ENCODE measurements around the gene LCN6. TPM values are rescaled to one million over a fixed set of nuclear protein-coding genes. Genes with fewer than 3 reads are reported as not detected.

LCN6 gene
- total RNA-seq, 1 experiment from 2014 or later = not detected

DNA sequence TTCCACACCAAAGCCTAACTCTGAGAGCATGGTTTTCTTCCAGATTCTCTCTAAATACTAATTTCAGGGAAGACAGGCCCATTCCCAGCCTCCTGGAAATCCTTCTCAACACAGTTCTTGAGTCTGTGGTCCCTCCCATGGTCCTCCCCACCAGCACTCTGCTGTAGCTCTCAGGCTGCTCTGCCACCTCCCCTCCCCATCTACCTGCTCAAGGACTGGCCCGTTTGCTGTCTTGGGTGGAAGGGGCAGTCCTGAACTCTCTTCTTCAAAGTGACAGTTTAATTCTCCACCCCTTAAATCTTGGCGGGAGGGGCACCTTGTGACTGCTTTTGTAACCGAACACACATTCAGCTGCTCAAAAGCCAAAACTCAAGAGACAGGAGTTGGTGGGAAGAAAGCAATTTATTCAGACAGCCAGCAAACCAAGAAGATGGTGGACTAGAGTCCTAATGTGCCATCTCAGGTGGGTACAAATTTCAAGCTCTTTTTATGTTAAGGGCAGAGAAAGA, 23.6 kb upstream of the LCN6 start:
- no peak overlapping the region for H3K56ac ChIP-seq (ENCODE audit: insufficient read length, low read depth, low read length)
- TF ChIP-seq, protein P1, sequence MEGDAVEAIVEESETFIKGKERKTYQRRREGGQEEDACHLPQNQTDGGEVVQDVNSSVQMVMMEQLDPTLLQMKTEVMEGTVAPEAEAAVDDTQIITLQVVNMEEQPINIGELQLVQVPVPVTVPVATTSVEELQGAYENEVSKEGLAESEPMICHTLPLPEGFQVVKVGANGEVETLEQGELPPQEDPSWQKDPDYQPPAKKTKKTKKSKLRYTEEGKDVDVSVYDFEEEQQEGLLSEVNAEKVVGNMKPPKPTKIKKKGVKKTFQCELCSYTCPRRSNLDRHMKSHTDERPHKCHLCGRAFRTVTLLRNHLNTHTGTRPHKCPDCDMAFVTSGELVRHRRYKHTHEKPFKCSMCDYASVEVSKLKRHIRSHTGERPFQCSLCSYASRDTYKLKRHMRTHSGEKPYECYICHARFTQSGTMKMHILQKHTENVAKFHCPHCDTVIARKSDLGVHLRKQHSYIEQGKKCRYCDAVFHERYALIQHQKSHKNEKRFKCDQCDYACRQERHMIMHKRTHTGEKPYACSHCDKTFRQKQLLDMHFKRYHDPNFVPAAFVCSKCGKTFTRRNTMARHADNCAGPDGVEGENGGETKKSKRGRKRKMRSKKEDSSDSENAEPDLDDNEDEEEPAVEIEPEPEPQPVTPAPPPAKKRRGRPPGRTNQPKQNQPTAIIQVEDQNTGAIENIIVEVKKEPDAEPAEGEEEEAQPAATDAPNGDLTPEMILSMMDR (conservative IDR thresholded peaks at IDR 0.05) = no peak
- H2AK5ac ChIP-seq (ENCODE audit: insufficient read length, low read length) = no peak overlapping the region
- no peak overlapping the region for H3K14ac ChIP-seq (ENCODE audit: insufficient read depth, low read length)
- H3K23ac ChIP-seq (ENCODE audit: insufficient read length, low read depth, low read length) = no peak overlapping the region
- no peak overlapping the region for H3K4ac ChIP-seq (ENCODE audit: low read depth, low read length)
- no peak overlapping the region for H3K9ac ChIP-seq (ENCODE audit: extremely low read depth, insufficient read length, low read length)
- H2BK120ac ChIP-seq (ENCODE audit: low read depth, low read length, poor library complexity, severe bottlenecking) = no peak overlapping the region
- no peak overlapping the region for H2AFZ ChIP-seq (ENCODE audit: low read length)
- H2BK20ac ChIP-seq (ENCODE audit: low read depth, low read length, poor library complexity, severe bottlenecking) = no peak overlapping the region
- no peak overlapping the region for H2BK5ac ChIP-seq (ENCODE audit: insufficient read length, low read length)
- no peak overlapping the region for H3T11ph ChIP-seq (ENCODE audit: low read length)
- H3K36me3 Mint-ChIP-seq (ENCODE audit: insufficient read depth in 1 of 3, low read depth in 3 of 3) = peaks cover 7 to 12% (median 11%) of the 10 kb centered on the region in 3 experiments
- DNase-seq = no peak
- no peaks in the 10 kb centered on the region for H3K4me1 ChIP-seq (ENCODE audit: insufficient read depth, low read length)
- H3K9me3 ChIP-seq (ENCODE audit: control insufficient read depth, low read depth, low read length) = no peaks in the 10 kb centered on the region
- no peak overlapping the region for H4K5ac ChIP-seq (ENCODE audit: insufficient read length, low read depth, low read length)
- no peak overlapping the region for H3K18ac ChIP-seq (ENCODE audit: insufficient read length, low read depth, low read length)
- H3K4me2 ChIP-seq (ENCODE audit: insufficient read depth, insufficient read length, low read length) = no peak overlapping the region
- H3K27ac Mint-ChIP-seq = no peak overlapping the region
- H3K4me3 Mint-ChIP-seq = no peak overlapping the region
- no peaks in the 10 kb centered on the region for H3K79me1 ChIP-seq (ENCODE audit: insufficient read depth, low read depth, low read length, poor library complexity, severe bottlenecking)
- peaks cover 34% of the 10 kb centered on the region for H3K27me3 Mint-ChIP-seq (ENCODE audit: low read depth)
- H3K23me2 ChIP-seq (ENCODE audit: insufficient read length, low read depth, low read length, poor library complexity, severe bottlenecking) = no peaks in the 10 kb centered on the region
- H3K27me3 ChIP-seq (ENCODE audit: insufficient read depth, low read length) = no peaks in the 10 kb centered on the region
- no peak overlapping the region for H4K8ac ChIP-seq (replicated peaks; ENCODE audit: insufficient read length, low read depth, low read length)
- no CpG with 5 or more reads among the region's 3 CpGs for WGBS (ENCODE audit: extremely low coverage, insufficient read length, low lambda C conversion rate)
- H3K9me3 Mint-ChIP-seq = peaks cover 14 to 15% of the 10 kb centered on the region in 2 experiments
- no peaks in the 10 kb centered on the region for H4K20me1 ChIP-seq (ENCODE audit: control insufficient read depth, insufficient read depth, insufficient read length)
- H3K79me2 ChIP-seq (ENCODE audit: insufficient read depth, low read length) = no peaks in the 10 kb centered on the region
- H2BK15ac ChIP-seq (ENCODE audit: low read depth, low read length) = no peak overlapping the region
- no peak overlapping the region for H2BK12ac ChIP-seq (ENCODE audit: insufficient read length, low read depth, low read length)
- H3K4me1 Mint-ChIP-seq = peaks cover 6 to 9% of the 10 kb centered on the region in 2 experiments
- no peak overlapping the region for H3K27ac ChIP-seq (ENCODE audit: insufficient read length, low read depth, low read length)
- H4K91ac ChIP-seq (ENCODE audit: insufficient read length, low read depth, low read length) = no peak overlapping the region
